Measurements from ENCODE around the gene SMIM8.

- TF ChIP-seq CTCF (conservative IDR thresholded peaks at IDR 0.05; ENCODE audit: low read depth, low read length) (no peak), EZH2phosphoT487 (IDR thresholded peaks at IDR 0.05; ENCODE audit: borderline replicate concordance, low read length) (no peak)
Measured at GRCh38 chr6:87312860-87313259, 9.5 kb upstream of the SMIM8 start.
